IMR-90 (cell line): ENCODE measurements around the gene PALLD. TPM values are rescaled to one million over a fixed set of nuclear protein-coding genes. Genes with fewer than 3 reads are reported as not detected.

Experiments used
- ATAC-seq: fragments of 200-7000 bp; cut with Tn5 transposase; 2 replicates; pipeline ENCODE4 v1.9.1; 2020; ENCODE audit warnings: low read depth, mild to moderate bottlenecking, moderate library complexity
- BruUV-seq: library from RNA; stranded (reverse); fragments of 400-500 nt; replicated peaks from 2 replicates; lab custom pipeline; 2021; lab: Mats Ljungman, UMichigan
- CTCF ChIA-PET: fragments of 300-600 bp; formaldehyde crosslinking; extraction: SDS; loops from one replicate; lab custom pipeline; 2021; ENCODE audit warnings: antibody characterized with exemption; lab: Yijun Ruan, JAX
- POLR2A ChIA-PET: fragments of 300-600 bp; sonication (Branson Sonifier 250); formaldehyde crosslinking; loops from one replicate; lab custom pipeline; 2022; ENCODE audit warnings: antibody characterized with exemption; ENCODE audit not compliant: unreplicated experiment; lab: Charles Lee
- DNase-seq: peaks from one replicate; pipeline ENCODE4 v3.0.0; 2013
- H2AFZ ChIP-seq: replicated peaks from 2 replicates; pipeline ENCODE3; 2013; ENCODE audit warnings: low read length, mild to moderate bottlenecking; ENCODE audit not compliant: poor library complexity
- H2AK5ac ChIP-seq: 2 replicates; pipeline ENCODE4 v1.6.1; 2013; ENCODE audit warnings: low read depth, low read length, inconsistent platforms
- H2AK9ac ChIP-seq: replicated peaks from 2 replicates; pipeline ENCODE3; 2013; ENCODE audit warnings: mild to moderate bottlenecking, low read depth, low read length, moderate library complexity; ENCODE audit not compliant: poor library complexity
- H2BK120ac ChIP-seq: 2 replicates; pipeline ENCODE4 v1.6.1; 2013; ENCODE audit warnings: low read depth, low read length, inconsistent platforms
- H2BK15ac ChIP-seq: 3 replicates; pipeline ENCODE4 v1.6.1; 2013; ENCODE audit warnings: low read depth, low read length, inconsistent platforms
- H2BK20ac ChIP-seq: 2 replicates; pipeline ENCODE4 v1.6.1; 2013; ENCODE audit warnings: low read depth, mild to moderate bottlenecking, inconsistent platforms, low read length, moderate library complexity
- H2BK5ac ChIP-seq: 2 replicates; pipeline ENCODE4 v1.6.1; 2013; ENCODE audit warnings: mild to moderate bottlenecking, low read depth, low read length, inconsistent platforms; ENCODE audit not compliant: poor library complexity, severe bottlenecking
- H3K14ac ChIP-seq: replicated peaks from 2 replicates; pipeline ENCODE4 v1.6.1; 2013; ENCODE audit warnings: low read depth, low read length, inconsistent platforms
- H3K18ac ChIP-seq: 2 replicates; pipeline ENCODE4 v1.6.1; 2013; ENCODE audit warnings: low read depth, low read length, control low read depth
- H3K23ac ChIP-seq: 2 replicates; pipeline ENCODE4 v1.6.1; 2013; ENCODE audit warnings: low read depth, low read length, inconsistent platforms
- H3K27ac ChIP-seq: 2 replicates; pipeline ENCODE4 v1.5.1; 2013; ENCODE audit warnings: mild to moderate bottlenecking, control low read depth, low read length; ENCODE audit not compliant: insufficient read depth
- H3K27me3 ChIP-seq: 2 replicates; pipeline ENCODE4 v1.6.1; 2013; ENCODE audit warnings: low read length; ENCODE audit not compliant: control insufficient read depth, insufficient read depth
- H3K36me3 ChIP-seq: 2 replicates; pipeline ENCODE4 v1.6.1; 2013; ENCODE audit warnings: low read length, mixed read lengths; ENCODE audit not compliant: control insufficient read depth, insufficient read depth
- H3K4ac ChIP-seq: 2 replicates; pipeline ENCODE4 v1.6.1; 2013; ENCODE audit warnings: low read depth, low read length, inconsistent platforms
- H3K4me1 ChIP-seq: 2 replicates; pipeline ENCODE4 v1.6.1; 2013; ENCODE audit warnings: low read length, mixed read lengths; ENCODE audit not compliant: control insufficient read depth, insufficient read depth
- H3K4me2 ChIP-seq: 2 replicates; pipeline ENCODE4 v1.6.1; 2013; ENCODE audit warnings: low read depth, mild to moderate bottlenecking, control low read depth, low read length, moderate library complexity
- H3K4me3 ChIP-seq: 2 replicates; pipeline ENCODE4 v1.5.1; 2013; ENCODE audit warnings: low read depth, mild to moderate bottlenecking, control low read depth, low read length, moderate library complexity; ENCODE audit not compliant: insufficient read depth
- H3K56ac ChIP-seq: 2 replicates; pipeline ENCODE4 v1.6.1; 2013; ENCODE audit warnings: low read length, inconsistent platforms; ENCODE audit not compliant: insufficient read depth; ENCODE audit errors: extremely low read depth
- H3K79me1 ChIP-seq, 2 experiments: 2 replicates each; pipeline ENCODE4 v1.6.1; 2013; ENCODE audit warnings: low read length in 2 of 2, inconsistent platforms in 1 of 2, low read depth in 1 of 2
- H3K9ac ChIP-seq: 2 replicates; pipeline ENCODE4 v1.6.1; 2013; ENCODE audit warnings: low read depth, low read length, control low read depth
- H3K9me1 ChIP-seq: 2 replicates; pipeline ENCODE4 v1.6.1; 2013; ENCODE audit warnings: low read length, inconsistent platforms; ENCODE audit not compliant: insufficient read depth
- H3K9me3 ChIP-seq: 2 replicates; pipeline ENCODE4 v1.6.1; 2013; ENCODE audit warnings: low read length; ENCODE audit not compliant: control insufficient read depth, insufficient read depth
- H4K20me1 ChIP-seq: 2 replicates; pipeline ENCODE4 v1.6.1; 2013; ENCODE audit warnings: low read length, inconsistent platforms; ENCODE audit not compliant: insufficient read depth
- H4K5ac ChIP-seq: 2 replicates; pipeline ENCODE4 v1.6.1; 2013; ENCODE audit warnings: mild to moderate bottlenecking, low read depth, low read length, control low read depth
- H4K8ac ChIP-seq, 2 experiments: 2 replicates each; pipeline ENCODE4 v1.6.1; 2013; ENCODE audit warnings: low read depth in 2 of 2, low read length in 2 of 2, control low read depth in 1 of 2, inconsistent platforms in 1 of 2
- H4K91ac ChIP-seq: 2 replicates; pipeline ENCODE4 v1.6.1; 2013; ENCODE audit warnings: low read depth, low read length, inconsistent platforms; ENCODE audit not compliant: insufficient read depth
- CEBPB ChIP-seq: IDR thresholded peaks from 2 replicates; pipeline ENCODE4 v1.6.1; 2012; ENCODE audit warnings: low read depth, low read length, improper control_type of control experiment
- CTCF ChIP-seq: conservative IDR thresholded peaks from 2 replicates; pipeline ENCODE4 v1.5.1; 2012; ENCODE audit warnings: mild to moderate bottlenecking, low read depth, low read length, improper control_type of control experiment
- MAFK ChIP-seq: IDR thresholded peaks from 2 replicates; pipeline ENCODE4 v1.6.1; 2012; ENCODE audit warnings: low read depth, low read length, improper control_type of control experiment
- MAZ ChIP-seq: IDR thresholded peaks from 2 replicates; pipeline ENCODE4 v1.6.1; 2012; ENCODE audit warnings: low read depth, mild to moderate bottlenecking, low read length, improper control_type of control experiment, moderate library complexity, borderline replicate concordance
- MXI1 ChIP-seq: IDR thresholded peaks from 2 replicates; pipeline ENCODE4 v1.6.1; 2012; ENCODE audit warnings: low read depth, mild to moderate bottlenecking, low read length, moderate library complexity, borderline replicate concordance
- POLR2A ChIP-seq: IDR thresholded peaks from 2 replicates; pipeline ENCODE4 v1.6.1; 2012; ENCODE audit warnings: mild to moderate bottlenecking, low read depth, low read length
- WGBS, 2 experiments: methylation state at CpG; one replicate each; pipeline versions ENCODE4 v1.1.5 to v1.1.7; 2013; ENCODE audit warnings: missing lambda C conversion rate in 2 of 2; ENCODE audit not compliant: insufficient read length in 1 of 2; ENCODE audit errors: extremely low coverage in 2 of 2; 5-methylcytosine and 5-hydroxymethylcytosine counted together
- dilution Hi-C: fragments of 300-500 bp; cut with HindIII; formaldehyde crosslinking; loops from one replicate; pipeline ENCODE4 v1.14.3; 2018; ENCODE audit warnings: low sequenced_read_pairs; ENCODE audit not compliant: unreplicated experiment
- in situ Hi-C: fragments of 300-500 bp; cut with MboI; formaldehyde crosslinking; loops from 3 replicates; pipeline ENCODE4 v1.14.3; 2019; ENCODE audit warnings: low sequenced_read_pairs, inconsistent platforms, mixed read lengths
- intact Hi-C: fragments of 100-400 bp; cut with micrococcal nuclease; formaldehyde crosslinking; loops from 2 replicates; pipeline ENCODE4 v1.10.0; 2022
- polyA plus RNA-seq, 3 experiments: library from polyadenylated mRNA; depleted of rRNA; stranded (reverse); fragments of >200 nt; gene quantifications; 2 replicates each; pipeline ENCODE4 v1.2.3, GENCODE V29; 2012; ENCODE audit warnings: low replicate concordance in 1 of 3
- total RNA-seq: library from RNA; depleted of rRNA; stranded (reverse); fragments of >200 nt; gene quantifications from 2 replicates; pipeline ENCODE4 v1.2.3, GENCODE V29; 2012

The PALLD gene
- total and polyA plus RNA-seq, 2 of the 4 experiments (the other 2 are of a cell fraction): 91.0 to 91.9 TPM

- TF ChIP-seq MAZ (no peak), CEBPB (no peak), MAFK (no peak)
Measured at GRCh38 chr4:168832763-168833575, 336.1 kb downstream of the PALLD start (continued).

DNA sequence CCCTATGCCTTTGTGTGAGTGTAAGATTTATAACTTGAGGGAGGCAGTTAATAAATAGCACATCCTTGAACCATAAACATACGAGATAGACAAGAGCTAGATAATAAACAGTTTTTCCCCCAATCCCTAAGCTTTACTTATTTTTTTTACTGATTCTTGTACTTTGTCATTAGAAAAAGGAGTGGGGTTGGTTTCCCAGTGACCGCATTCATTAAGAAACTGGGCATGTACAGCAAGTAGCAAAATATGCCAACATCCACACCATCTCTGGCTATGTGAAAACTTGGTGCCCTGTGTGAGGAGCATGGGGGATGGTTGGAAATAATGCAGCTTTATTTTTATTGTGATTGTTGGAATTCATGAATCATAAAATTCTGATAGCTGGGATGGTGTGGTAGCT is 337.0 kb downstream of the PALLD start:
- in situ Hi-C loops: no loop called here
- H4K91ac ChIP-seq: no peak overlapping the region
- peak overlapping the region; percentile 89 for H3K4me2 ChIP-seq
- POLR2A ChIA-PET: interaction anchor here (0.6 to 1.5 kb wide), 5 partner anchors 10 to 354 kb away, joined by 3 to 10 read pairs (median 4); partner anchors contain the start of gene DDX60L
- H2BK5ac ChIP-seq: peak overlapping the region; percentile 88
- DNase-seq: no peak
- TF ChIP-seq CTCF (no peak), MXI1 (no peak), POLR2A (no peak)
- peak overlapping the region; percentile 93 for H3K14ac ChIP-seq
- H2AFZ ChIP-seq: no peak overlapping the region
- H2BK20ac ChIP-seq: peak overlapping the region; percentile 35; the same call in 1 of the 2 replicates
- H2AK9ac ChIP-seq: no peak overlapping the region
- no peak for ATAC-seq
- peak overlapping the region; percentile 7; the same call in 1 of the 2 replicates for H3K27ac ChIP-seq
- H4K8ac ChIP-seq: no peak overlapping the region; a peak in 1 of 4 replicates
- intact Hi-C loops: loop anchor here (1.0 to 10.0 kb wide), 4 partner anchors 73 to 649 kb away; no protein-coding TSS in a partner anchor
- no peak overlapping the region for H2BK120ac ChIP-seq
- peak overlapping the region; percentile 35; the same call in 1 of the 2 replicates for H3K4ac ChIP-seq
- no peaks in the 10 kb centered on the region for H3K9me3 ChIP-seq
- H3K9me1 ChIP-seq: peaks cover 23% of the 10 kb centered on the region
- H4K5ac ChIP-seq: no peak overlapping the region
- no peaks in the 10 kb centered on the region for H3K27me3 ChIP-seq
- peaks cover 59% of the 10 kb centered on the region for H4K20me1 ChIP-seq
- BruUV-seq: TSS peak; percentile 38
- peak overlapping the region; percentile 19; the same call in 1 of the 2 replicates for H3K18ac ChIP-seq
- peaks cover 16% of the 10 kb centered on the region for H3K36me3 ChIP-seq
- WGBS, 2 experiments: no CpG with 5 or more reads among the region's 2 CpGs
- CTCF ChIA-PET: interaction anchor here (0.7 kb wide), 1 partner anchor 92 kb away, joined by 3 read pairs; no protein-coding TSS in a partner anchor
- H2AK5ac ChIP-seq: peak overlapping the region; percentile 77; the same call in 1 of the 2 replicates
- peaks cover 0 to 50% of the 10 kb centered on the region in 2 experiments; a peak in 2 of 4 replicates for H3K79me1 ChIP-seq
- H3K56ac ChIP-seq: 0 out of 2 replicates have a peak overlapping the region, but pooled peaks have one; percentile 82
- H3K9ac ChIP-seq: peak overlapping the region; percentile 96; the same call in 1 of the 2 replicates
- H3K4me1 ChIP-seq: peaks cover 16% of the 10 kb centered on the region
- peak overlapping the region; percentile 98; the same call in 1 of the 2 replicates for H3K23ac ChIP-seq
- dilution Hi-C loops: no loop called here
- peak overlapping the region; percentile 81 for H3K4me3 ChIP-seq
- no peak overlapping the region for H2BK15ac ChIP-seq
